GM23338 (cell line): Measurements from ENCODE around the gene ZNF385C.

ENCODE experiments used
- CREB1 ChIP-seq: fragments of 250-450 bp; sonication (Bioruptor Pico); IDR thresholded peaks from 2 replicates; pipeline ENCODE4 v1.5.0; 2020; ENCODE audit warnings: low read depth, mild to moderate bottlenecking, moderate library complexity
- EZH2 ChIP-seq: fragments of 200-600 bp; sonication (generic); IDR thresholded peaks from one replicate; pipeline ENCODE4 v1.8.0; 2017; ENCODE audit warnings: antibody characterized with exemption, mild to moderate bottlenecking, low read depth; ENCODE audit not compliant: unreplicated experiment
- EZH2phosphoT487 ChIP-seq: fragments of 200-600 bp; sonication (generic); IDR thresholded peaks from one replicate; pipeline ENCODE4 v1.8.1; 2018; ENCODE audit warnings: antibody characterized with exemption; ENCODE audit not compliant: unreplicated experiment
- JUNB ChIP-seq: IDR thresholded peaks from one replicate; pipeline ENCODE4 v1.6.1; 2016; ENCODE audit warnings: antibody characterized with exemption; ENCODE audit not compliant: unreplicated experiment
- POLR2AphosphoS5 ChIP-seq: IDR thresholded peaks from 2 replicates; pipeline ENCODE4 v1.6.1; 2016; ENCODE audit warnings: antibody characterized with exemption, low read depth
- STAT1 ChIP-seq: IDR thresholded peaks from one replicate; pipeline ENCODE4 v1.6.1; 2016; ENCODE audit warnings: antibody characterized with exemption; ENCODE audit not compliant: unreplicated experiment
- ZNF331 ChIP-seq: fragments of 250-450 bp; sonication (Bioruptor Pico); IDR thresholded peaks from 2 replicates; pipeline ENCODE4 v1.5.0; 2020; ENCODE audit warnings: low read depth, mild to moderate bottlenecking, moderate library complexity
- TF ChIP-seq, protein P1 (sequence below), 2 experiments: fragments of 200-600 bp in 1 of 2; sonication (generic) in 1 of 2; conservative IDR thresholded peaks; 2 replicates each; pipeline versions ENCODE4 v1.5.1 to v1.6.1; 2016 to 2017; ENCODE audit warnings: antibody characterized with exemption in 2 of 2, low read depth in 2 of 2, mild to moderate bottlenecking in 2 of 2, moderate library complexity in 1 of 2
- TF ChIP-seq, protein P2 (sequence below): IDR thresholded peaks from one replicate; pipeline ENCODE4 v1.6.1; 2018; ENCODE audit warnings: antibody characterized with exemption; ENCODE audit not compliant: unreplicated experiment

DNA sequence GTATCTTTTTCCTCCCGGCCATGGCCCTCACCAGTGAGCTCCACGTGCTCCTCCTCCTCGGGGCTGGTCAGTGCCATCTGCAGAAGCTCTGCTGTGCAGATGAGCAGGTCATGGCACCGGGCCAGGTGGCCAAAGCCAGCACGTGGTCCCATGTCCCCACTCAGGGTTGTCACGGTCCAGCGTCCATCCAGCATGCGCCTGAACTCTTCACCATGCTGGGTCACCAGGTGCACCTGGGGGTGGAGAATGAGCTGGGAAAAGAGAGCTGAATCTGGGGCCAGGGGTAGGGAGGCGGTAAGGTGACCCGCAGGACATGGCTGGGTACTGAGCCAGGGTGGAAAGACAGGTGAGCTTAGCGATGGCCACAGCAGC lies 13.0 kb upstream of the ZNF385C start:
- TF ChIP-seq, protein P1, sequence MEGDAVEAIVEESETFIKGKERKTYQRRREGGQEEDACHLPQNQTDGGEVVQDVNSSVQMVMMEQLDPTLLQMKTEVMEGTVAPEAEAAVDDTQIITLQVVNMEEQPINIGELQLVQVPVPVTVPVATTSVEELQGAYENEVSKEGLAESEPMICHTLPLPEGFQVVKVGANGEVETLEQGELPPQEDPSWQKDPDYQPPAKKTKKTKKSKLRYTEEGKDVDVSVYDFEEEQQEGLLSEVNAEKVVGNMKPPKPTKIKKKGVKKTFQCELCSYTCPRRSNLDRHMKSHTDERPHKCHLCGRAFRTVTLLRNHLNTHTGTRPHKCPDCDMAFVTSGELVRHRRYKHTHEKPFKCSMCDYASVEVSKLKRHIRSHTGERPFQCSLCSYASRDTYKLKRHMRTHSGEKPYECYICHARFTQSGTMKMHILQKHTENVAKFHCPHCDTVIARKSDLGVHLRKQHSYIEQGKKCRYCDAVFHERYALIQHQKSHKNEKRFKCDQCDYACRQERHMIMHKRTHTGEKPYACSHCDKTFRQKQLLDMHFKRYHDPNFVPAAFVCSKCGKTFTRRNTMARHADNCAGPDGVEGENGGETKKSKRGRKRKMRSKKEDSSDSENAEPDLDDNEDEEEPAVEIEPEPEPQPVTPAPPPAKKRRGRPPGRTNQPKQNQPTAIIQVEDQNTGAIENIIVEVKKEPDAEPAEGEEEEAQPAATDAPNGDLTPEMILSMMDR (conservative IDR thresholded peaks at IDR 0.05; ENCODE audit: low read depth in 2 of 2) = no peak
- TF ChIP-seq EZH2 (no peak), EZH2phosphoT487 (no peak), POLR2AphosphoS5 (no peak), JUNB (no peak), STAT1 (no peak), ZNF331 (CRISPR knock-in tag) (no peak), CREB1 (no peak)
- TF ChIP-seq, protein P2, sequence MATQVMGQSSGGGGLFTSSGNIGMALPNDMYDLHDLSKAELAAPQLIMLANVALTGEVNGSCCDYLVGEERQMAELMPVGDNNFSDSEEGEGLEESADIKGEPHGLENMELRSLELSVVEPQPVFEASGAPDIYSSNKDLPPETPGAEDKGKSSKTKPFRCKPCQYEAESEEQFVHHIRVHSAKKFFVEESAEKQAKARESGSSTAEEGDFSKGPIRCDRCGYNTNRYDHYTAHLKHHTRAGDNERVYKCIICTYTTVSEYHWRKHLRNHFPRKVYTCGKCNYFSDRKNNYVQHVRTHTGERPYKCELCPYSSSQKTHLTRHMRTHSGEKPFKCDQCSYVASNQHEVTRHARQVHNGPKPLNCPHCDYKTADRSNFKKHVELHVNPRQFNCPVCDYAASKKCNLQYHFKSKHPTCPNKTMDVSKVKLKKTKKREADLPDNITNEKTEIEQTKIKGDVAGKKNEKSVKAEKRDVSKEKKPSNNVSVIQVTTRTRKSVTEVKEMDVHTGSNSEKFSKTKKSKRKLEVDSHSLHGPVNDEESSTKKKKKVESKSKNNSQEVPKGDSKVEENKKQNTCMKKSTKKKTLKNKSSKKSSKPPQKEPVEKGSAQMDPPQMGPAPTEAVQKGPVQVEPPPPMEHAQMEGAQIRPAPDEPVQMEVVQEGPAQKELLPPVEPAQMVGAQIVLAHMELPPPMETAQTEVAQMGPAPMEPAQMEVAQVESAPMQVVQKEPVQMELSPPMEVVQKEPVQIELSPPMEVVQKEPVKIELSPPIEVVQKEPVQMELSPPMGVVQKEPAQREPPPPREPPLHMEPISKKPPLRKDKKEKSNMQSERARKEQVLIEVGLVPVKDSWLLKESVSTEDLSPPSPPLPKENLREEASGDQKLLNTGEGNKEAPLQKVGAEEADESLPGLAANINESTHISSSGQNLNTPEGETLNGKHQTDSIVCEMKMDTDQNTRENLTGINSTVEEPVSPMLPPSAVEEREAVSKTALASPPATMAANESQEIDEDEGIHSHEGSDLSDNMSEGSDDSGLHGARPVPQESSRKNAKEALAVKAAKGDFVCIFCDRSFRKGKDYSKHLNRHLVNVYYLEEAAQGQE = no peak
